ENCODE measurements around the gene GSDMA. TPM values are rescaled to one million over a fixed set of nuclear protein-coding genes. Genes with fewer than 3 reads are reported as not detected.

GSDMA gene
- total and polyA plus RNA-seq, 8 donors, result 0.09 to 0.73 TPM; not detected in 6

DNA sequence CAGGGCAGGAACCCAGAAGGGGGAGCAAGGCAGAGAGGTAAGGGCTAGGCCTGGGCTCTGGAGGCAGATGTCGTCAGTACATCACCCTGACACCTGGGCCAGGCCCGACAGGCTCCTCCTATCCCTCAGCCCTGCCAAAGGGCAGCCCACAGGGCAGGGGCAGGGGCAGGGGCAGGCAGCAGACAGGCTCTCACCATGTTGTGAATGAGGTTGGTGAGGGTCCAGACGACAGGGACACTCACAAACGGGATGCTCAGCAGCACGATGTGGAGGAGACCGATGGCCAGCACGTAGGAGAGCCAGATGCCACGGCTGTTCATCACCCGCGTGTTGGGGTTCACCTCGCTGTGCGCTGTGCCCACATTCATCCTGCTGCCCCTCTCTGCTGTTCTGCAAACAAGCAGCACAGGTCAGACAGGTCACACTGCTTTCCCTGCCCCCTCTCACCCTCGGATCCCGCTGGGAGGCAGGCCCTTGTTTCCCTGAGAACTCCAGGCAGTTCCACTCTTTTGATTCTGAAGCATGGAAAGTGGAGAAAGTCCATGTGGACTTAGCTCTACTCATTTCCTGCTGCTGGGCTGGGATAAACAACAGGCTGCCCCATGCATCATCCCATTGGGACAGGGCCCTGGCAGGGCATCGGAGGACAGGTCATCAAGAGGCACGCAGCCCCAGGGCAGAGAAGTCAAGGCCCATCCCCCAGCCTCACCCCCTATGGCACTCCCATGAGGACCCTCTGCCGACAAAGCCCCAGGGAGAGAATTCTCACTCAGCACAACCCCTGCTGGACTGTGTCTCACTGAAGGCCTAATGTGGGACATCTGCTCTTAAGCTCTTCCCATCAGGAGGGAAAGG is 38.7 kb upstream of the GSDMA start:
- intact Hi-C loops (cut with DNase I), result no loop called here
- ATAC-seq, result no peak

DNA sequence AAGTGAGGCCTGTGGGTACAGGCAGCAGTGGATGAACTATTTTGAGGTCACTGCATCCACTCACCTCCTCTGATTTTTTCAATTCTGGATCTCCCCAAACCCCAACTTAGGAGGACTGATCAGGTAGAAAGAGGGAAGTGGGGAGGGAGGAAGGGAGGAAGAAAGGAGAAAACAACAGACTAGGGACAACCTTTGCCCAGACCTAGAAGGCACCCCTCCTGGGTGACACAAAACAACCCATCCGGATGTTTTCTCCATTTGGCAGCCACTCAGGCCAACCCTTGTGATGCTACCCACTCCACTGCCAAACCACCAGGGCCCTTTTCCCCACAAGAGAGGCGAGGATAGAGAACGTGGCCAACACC is 38.1 kb upstream of the GSDMA start:
- Histone ChIP-seq H3K9me3 (no peaks in the 10 kb centered on the region), H3K36me3 (peaks cover 0 to 24% (median 21%) of the 10 kb centered on the region in 3 donors), H3K4me1 (peaks cover 20 to 22% (median 21%) of the 10 kb centered on the region in 3 donors), H3K4me3 (no peak overlapping the region), H3K27ac (no peak overlapping the region), H3K27me3 (no peaks in the 10 kb centered on the region)
- no peak for TF ChIP-seq CTCF (IDR thresholded peaks at IDR 0.05)
- 47 to 54% methylated on average over 3 of the region's 3 CpGs for WGBS, 2 donors
- no peak for DNase-seq
- no peak for FAIRE-seq
- intact Hi-C loops (cut with DNase I), result no loop called here
- no peak for ATAC-seq

More for the DNA sequence above, 38.7 kb upstream of the GSDMA start:
- no peak for DNase-seq
- Histone ChIP-seq H3K4me3 (no peak overlapping the region), H3K9me3 (no peaks in the 10 kb centered on the region), H3K4me1 (peaks cover 18 to 20% (median 20%) of the 10 kb centered on the region in 3 donors), H3K27me3 (no peaks in the 10 kb centered on the region), H3K36me3 (peaks cover 0 to 24% (median 21%) of the 10 kb centered on the region in 3 donors), H3K27ac (no peak overlapping the region)
- WGBS, 2 donors, result 68% methylated on average over 17 of the region's 17 CpGs
- TF ChIP-seq CTCF (IDR thresholded peaks at IDR 0.05), result no peak
- no peak for FAIRE-seq

DNA sequence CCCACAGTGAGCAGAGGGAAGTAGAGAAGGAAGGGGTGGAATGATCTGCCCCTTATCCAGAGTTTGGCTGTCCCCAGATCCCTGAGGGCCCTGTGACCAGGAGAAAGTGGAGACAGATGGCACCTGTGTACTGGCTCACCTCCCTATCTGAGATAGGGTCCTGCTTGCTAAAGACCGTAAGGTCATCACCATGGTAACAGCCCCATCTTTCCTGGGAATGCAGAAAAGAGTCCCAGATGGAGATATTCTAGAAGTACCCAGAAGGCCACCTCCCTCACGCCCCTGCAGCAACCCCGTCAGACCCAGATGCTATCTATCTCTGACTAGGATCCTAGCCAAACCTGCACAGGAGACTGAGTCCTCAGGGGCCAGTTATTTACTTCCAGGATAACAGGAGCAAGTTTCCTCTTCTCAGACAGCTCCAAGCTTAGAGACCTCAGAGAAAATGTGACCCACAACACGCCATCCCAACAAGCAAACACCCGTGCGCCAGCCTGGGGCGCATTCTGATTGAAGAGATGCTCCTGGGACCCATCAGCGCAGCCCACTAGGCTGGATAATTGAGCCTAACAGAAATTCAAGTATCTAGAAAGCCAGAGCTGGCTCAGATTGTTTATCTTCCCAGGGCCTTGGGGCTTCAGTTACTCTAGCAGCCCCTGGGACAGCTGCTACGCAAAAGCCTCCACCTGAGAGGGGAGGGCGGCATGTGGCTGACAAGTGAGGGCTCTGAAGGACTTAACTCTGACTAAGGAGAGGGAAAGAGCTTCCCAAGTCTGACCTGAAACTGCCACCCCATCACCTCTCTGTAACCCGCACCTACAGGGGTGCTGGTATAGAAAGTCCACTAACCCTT is 37.3 kb upstream of the GSDMA start:
- Histone ChIP-seq H3K27me3 (no peaks in the 10 kb centered on the region), H3K4me3 (peak overlapping the region in 2 of 4 donors; percentile 78 to 86), H3K27ac (no peak overlapping the region), H3K36me3 (peaks cover 0 to 24% (median 21%) of the 10 kb centered on the region in 3 donors), H3K4me1 (peaks cover 20 to 22% (median 22%) of the 10 kb centered on the region in 3 donors), H3K9me3 (no peaks in the 10 kb centered on the region)
- TF ChIP-seq CTCF (IDR thresholded peaks at IDR 0.05), result no peak
- intact Hi-C loops (cut with DNase I), result no loop called here
- FAIRE-seq (no peak), DNase-seq (peak in 1 of 6 donors; percentile 64), ATAC-seq (no peak)
- WGBS, 2 donors, result 42 to 45% methylated on average over 11 of the region's 11 CpGs

GRCh38 chr17:39926135-39926587 is 36.6 kb upstream of the GSDMA start:
- no peak for ATAC-seq
- H3K36me3 ChIP-seq, result peaks cover 0 to 24% (median 21%) of the 10 kb centered on the region in 3 donors
- no peak for TF ChIP-seq CTCF (IDR thresholded peaks at IDR 0.05)
- WGBS, 2 donors, result 21 to 22% methylated on average over 4 of the region's 4 CpGs
- no peaks in the 10 kb centered on the region for H3K9me3 ChIP-seq
- no peaks in the 10 kb centered on the region for H3K27me3 ChIP-seq
- no peak for FAIRE-seq
- H3K27ac ChIP-seq, result peak overlapping the region in 1 of 4 donors; percentile 94
- H3K4me1 ChIP-seq, result peaks cover 20 to 22% (median 22%) of the 10 kb centered on the region in 3 donors
- no peak for DNase-seq
- intact Hi-C loops (cut with DNase I), result no loop called here
- peak overlapping the region in 3 of 4 donors; percentile 71 to 86 (median 78) for H3K4me3 ChIP-seq

All from pancreas (tissue), 10 donors.